HFFc6 (cell line): ENCODE measurements around the gene SH2D3C. TPM values are rescaled to one million over a fixed set of nuclear protein-coding genes. Genes with fewer than 3 reads are reported as not detected.
A peak's percentile ranks its signal among the peaks of the same experiment; 100 is the strongest.

Source experiments
- DNase-seq: peaks from one replicate; pipeline ENCODE4 v3.0.0-alpha.2; 2018
- H3K27ac Mint-ChIP-seq: 2 replicates; pipeline ENCODE4 v1.8.0; 2020; ENCODE audit warnings: mild to moderate bottlenecking, mixed read lengths
- H3K27me3 Mint-ChIP-seq: 2 replicates; pipeline ENCODE4 v1.8.0; 2021; ENCODE audit warnings: mild to moderate bottlenecking, moderate library complexity, mixed read lengths; ENCODE audit not compliant: insufficient read depth
- H3K36me3 Mint-ChIP-seq: 2 replicates; pipeline ENCODE4 v1.8.0; 2021; ENCODE audit warnings: low read depth, mixed read lengths
- H3K4me1 Mint-ChIP-seq: 2 replicates; pipeline ENCODE4 v1.8.0; 2020; ENCODE audit warnings: low read depth, mixed read lengths
- H3K4me3 Mint-ChIP-seq: 2 replicates; pipeline ENCODE4 v1.8.0; 2020; ENCODE audit warnings: mild to moderate bottlenecking, moderate library complexity, mixed read lengths
- H3K9me3 Mint-ChIP-seq: 2 replicates; pipeline ENCODE4 v1.8.0; 2020; ENCODE audit warnings: mild to moderate bottlenecking, mixed read lengths
- CTCF ChIP-seq: fragments of 200-600 bp; sonication (generic); IDR thresholded peaks from 2 replicates; pipeline ENCODE4 v1.5.0; 2021; ENCODE audit warnings: antibody characterized with exemption, mild to moderate bottlenecking
- total RNA-seq, 6 experiments: library from RNA; stranded (reverse); fragmentation: NEBNext Ultra II Directional; extraction: Animal tissue kit (Norgen Biotek cat#: 25700); gene quantifications; 2 replicates in 1 of 6; 3 replicates in 5 of 6; pipeline ENCODE4 v1.2.3, GENCODE V29; 2021

SH2D3C gene
- total RNA-seq, 6 experiments from 2014 or later = not detected

GRCh38 chr9:127803507-127804352, 25.3 kb upstream of the SH2D3C start:
- peak overlapping the region; percentile 97 for H3K4me3 Mint-ChIP-seq
- no peak for TF ChIP-seq CTCF

DNA sequence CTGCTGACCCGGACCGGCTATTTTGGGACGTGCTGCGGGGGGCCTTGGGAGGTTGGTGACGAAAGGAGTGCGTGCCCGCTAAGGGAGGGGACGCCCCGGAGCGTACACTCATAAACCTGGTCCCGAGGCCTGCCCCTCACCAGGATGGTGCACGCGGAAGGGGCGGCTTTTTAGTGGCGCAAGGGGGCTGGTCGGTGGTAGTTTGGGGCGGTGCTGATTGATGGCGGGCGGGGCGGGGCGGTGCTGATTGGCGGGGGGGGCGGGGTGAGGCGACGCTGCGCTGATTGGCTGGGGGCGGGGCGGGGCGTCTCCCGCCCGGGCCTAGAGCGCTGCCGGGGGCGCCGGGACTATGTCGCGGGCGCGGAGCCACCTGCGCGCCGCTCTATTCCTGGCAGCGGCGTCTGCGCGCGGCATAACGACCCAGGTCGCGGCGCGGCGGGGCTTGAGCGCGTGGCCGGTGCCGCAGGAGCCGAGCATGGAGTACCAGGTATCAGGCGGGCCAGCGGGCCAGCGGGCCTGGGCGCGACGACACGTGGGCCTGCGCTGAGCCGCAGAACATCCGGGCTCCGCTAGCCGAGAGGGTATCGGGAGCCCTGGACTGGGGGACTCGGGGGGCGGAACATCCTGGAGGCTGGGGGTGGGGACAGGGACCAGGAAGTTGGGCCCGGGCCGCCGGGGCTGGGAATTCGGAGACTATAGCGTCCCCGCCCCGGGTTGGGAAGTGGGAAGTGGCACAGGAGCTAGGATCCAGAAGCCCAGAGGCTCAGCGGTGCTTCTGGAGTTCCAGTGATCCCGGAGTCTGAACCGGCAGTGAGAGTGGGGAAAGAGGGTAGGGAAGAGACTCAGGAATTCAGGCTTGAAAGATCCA, 24.3 kb upstream of the SH2D3C start, which contains the start of gene FPGS:
TSS of gene FPGS (plus strand) at position 307 of the 868 bp plus-strand sequence. CDS start at position 350, 43 bp downstream.
- Mint-ChIP-seq H3K27me3 (no peaks in the 10 kb centered on the region), H3K9me3 (no peaks in the 10 kb centered on the region), H3K4me1 (peaks cover 18% of the 10 kb centered on the region), H3K4me3 (peak within 1 kb of the TSS; percentile 97), H3K27ac (peak within 1 kb of the TSS; percentile 94), H3K36me3 (peaks cover 14% of the 10 kb centered on the region; the same call in 1 of the 2 replicates)
- 0 out of 2 replicates have a peak, but pooled peaks have one; percentile 1 for TF ChIP-seq CTCF
- DNase-seq = peak; percentile 78

More at GRCh38 chr9:127803507-127804352, 25.3 kb upstream of the SH2D3C start:
- Mint-ChIP-seq H3K9me3 (no peaks in the 10 kb centered on the region), H3K36me3 (peaks cover 15% of the 10 kb centered on the region; the same call in 1 of the 2 replicates), H3K27me3 (no peaks in the 10 kb centered on the region), H3K4me1 (peaks cover 18% of the 10 kb centered on the region), H3K27ac (peak overlapping the region; percentile 94)
- peak; percentile 36 for DNase-seq

DNA sequence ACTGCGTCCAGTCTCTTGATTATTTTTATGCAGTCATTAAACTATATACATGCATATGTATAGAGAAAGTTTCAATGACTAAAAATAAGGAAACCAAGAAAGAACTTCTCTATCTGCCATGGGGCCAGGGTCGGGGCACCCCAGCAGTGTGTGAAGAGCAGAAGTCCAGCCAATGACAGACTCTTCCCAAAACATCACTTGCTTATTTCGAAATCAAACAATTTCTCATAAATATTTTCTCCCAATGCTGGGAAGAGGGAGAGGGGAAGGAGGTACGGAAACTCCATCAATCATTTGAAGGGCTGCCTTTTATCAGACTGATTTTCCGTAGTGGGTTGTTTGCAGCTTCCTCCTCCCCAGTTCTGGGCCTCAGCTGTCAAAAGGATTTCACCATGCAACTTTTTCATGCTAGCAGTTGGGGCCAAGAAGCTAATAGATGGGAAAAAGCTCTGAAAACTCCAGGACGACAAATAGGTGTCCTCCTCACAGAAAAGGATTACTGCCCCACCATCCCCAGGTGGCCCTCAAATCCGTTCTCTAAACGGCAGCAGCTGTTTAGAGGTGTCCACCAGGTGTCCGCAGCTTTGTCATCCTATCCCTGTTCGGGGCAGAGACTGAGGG, 23.6 kb upstream of the SH2D3C start:
- TF ChIP-seq CTCF = peak; percentile 22; the same call in 1 of the 2 replicates
- H3K27me3 Mint-ChIP-seq = 0 out of 2 replicates have a peak, but pooled peaks cover under 1% of the 10 kb centered on the region
- H3K9me3 Mint-ChIP-seq = no peaks in the 10 kb centered on the region
- peak overlapping the region; percentile 94 for H3K27ac Mint-ChIP-seq
- peaks cover 20% of the 10 kb centered on the region for H3K4me1 Mint-ChIP-seq
- peak overlapping the region; percentile 97 for H3K4me3 Mint-ChIP-seq
- H3K36me3 Mint-ChIP-seq = peaks cover 6% of the 10 kb centered on the region; the same call in 1 of the 2 replicates
- DNase-seq = no peak

- Mint-ChIP-seq H3K4me1 (peaks cover 29% of the 10 kb centered on the region), H3K27ac (peak overlapping the region; percentile 66), H3K27me3 (peaks cover 5% of the 10 kb centered on the region), H3K36me3 (no peaks in the 10 kb centered on the region; the same call in 1 of the 2 replicates), H3K9me3 (no peaks in the 10 kb centered on the region), H3K4me3 (peak overlapping the region; percentile 12; the same call in 1 of the 2 replicates)
- no peak for TF ChIP-seq CTCF
- DNase-seq = peak; percentile 33
These were observed 18.4 kb upstream of the SH2D3C start for GRCh38 chr9:127796852-127797370.
